WERI-Rb-1 (cell line): ENCODE data around the gene CTXN3.

Source experiments
- DNase-seq: peaks from one replicate; pipeline ENCODE4 v3.0.0-alpha.2; 2020
- H3K27ac ChIP-seq: fragments of 250-450 bp; sonication (Bioruptor Pico); 2 replicates; pipeline ENCODE4 v1.5.1; 2020; ENCODE audit warnings: mild to moderate bottlenecking, moderate library complexity
- H3K27me3 ChIP-seq: fragments of 250-450 bp; sonication (Bioruptor Pico); 2 replicates; pipeline ENCODE4 v1.5.1; 2021; ENCODE audit warnings: mild to moderate bottlenecking, low read depth, moderate library complexity; ENCODE audit not compliant: insufficient read depth, severe bottlenecking
- H3K36me3 ChIP-seq: fragments of 250-450 bp; sonication (Bioruptor Pico); 2 replicates; pipeline ENCODE4 v1.5.1; 2020; ENCODE audit warnings: mild to moderate bottlenecking, moderate library complexity
- H3K4me3 ChIP-seq: 2 replicates; pipeline ENCODE4 v1.5.1; 2011; ENCODE audit warnings: low read depth, mild to moderate bottlenecking, control low read depth, low read length
- H3K9me3 ChIP-seq: fragments of 250-450 bp; sonication (Bioruptor Pico); 2 replicates; pipeline ENCODE4 v1.5.1; 2021; ENCODE audit warnings: mild to moderate bottlenecking, moderate library complexity; ENCODE audit not compliant: severe bottlenecking
- TF ChIP-seq, protein P1 (sequence below): IDR thresholded peaks from 2 replicates; pipeline ENCODE4 v1.5.1; 2011; ENCODE audit warnings: low read depth, mild to moderate bottlenecking, control low read depth, inconsistent platforms, low read length

CTXN3 gene

DNA sequence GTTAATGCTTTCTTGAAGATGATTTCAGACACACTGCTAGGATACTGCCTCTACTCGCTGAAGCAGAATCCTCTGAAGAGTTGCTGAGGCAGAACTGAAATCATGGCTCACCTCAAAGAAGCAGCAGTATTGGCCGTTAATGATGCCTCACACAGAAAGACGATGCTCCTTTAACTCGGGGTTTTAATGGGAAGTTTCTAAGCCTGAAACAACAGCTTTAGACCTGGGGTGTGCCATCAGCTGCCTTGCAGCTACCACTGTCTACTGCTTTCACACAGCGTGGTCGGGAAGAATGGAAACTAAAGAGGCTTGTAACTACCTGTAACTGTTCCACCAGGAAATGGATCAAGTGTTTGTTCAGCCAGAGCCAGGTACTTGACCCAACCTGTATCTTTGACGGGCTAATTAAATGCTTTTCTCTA, at the start of gene CTXN3:
CTXN3 (plus strand) TSS at position 65 of the 422 bp plus-strand sequence. CDS start 8,440 bp downstream, outside the sequence.
- DNase-seq: no peak
- no peaks in the 10 kb centered on the region for H3K9me3 ChIP-seq
- H3K27ac ChIP-seq: no peak within 1 kb of the TSS
- TF ChIP-seq, protein P1, sequence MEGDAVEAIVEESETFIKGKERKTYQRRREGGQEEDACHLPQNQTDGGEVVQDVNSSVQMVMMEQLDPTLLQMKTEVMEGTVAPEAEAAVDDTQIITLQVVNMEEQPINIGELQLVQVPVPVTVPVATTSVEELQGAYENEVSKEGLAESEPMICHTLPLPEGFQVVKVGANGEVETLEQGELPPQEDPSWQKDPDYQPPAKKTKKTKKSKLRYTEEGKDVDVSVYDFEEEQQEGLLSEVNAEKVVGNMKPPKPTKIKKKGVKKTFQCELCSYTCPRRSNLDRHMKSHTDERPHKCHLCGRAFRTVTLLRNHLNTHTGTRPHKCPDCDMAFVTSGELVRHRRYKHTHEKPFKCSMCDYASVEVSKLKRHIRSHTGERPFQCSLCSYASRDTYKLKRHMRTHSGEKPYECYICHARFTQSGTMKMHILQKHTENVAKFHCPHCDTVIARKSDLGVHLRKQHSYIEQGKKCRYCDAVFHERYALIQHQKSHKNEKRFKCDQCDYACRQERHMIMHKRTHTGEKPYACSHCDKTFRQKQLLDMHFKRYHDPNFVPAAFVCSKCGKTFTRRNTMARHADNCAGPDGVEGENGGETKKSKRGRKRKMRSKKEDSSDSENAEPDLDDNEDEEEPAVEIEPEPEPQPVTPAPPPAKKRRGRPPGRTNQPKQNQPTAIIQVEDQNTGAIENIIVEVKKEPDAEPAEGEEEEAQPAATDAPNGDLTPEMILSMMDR: no peak
- H3K36me3 ChIP-seq: no peaks in the 10 kb centered on the region
- H3K27me3 ChIP-seq: no peaks in the 10 kb centered on the region
- no peak within 1 kb of the TSS for H3K4me3 ChIP-seq

- H3K27ac ChIP-seq: no peak overlapping the region
- TF ChIP-seq, protein P1: no peak
Observed at GRCh38 chr5:127599320-127599719, 49.6 kb upstream of the CTXN3 start.

DNA sequence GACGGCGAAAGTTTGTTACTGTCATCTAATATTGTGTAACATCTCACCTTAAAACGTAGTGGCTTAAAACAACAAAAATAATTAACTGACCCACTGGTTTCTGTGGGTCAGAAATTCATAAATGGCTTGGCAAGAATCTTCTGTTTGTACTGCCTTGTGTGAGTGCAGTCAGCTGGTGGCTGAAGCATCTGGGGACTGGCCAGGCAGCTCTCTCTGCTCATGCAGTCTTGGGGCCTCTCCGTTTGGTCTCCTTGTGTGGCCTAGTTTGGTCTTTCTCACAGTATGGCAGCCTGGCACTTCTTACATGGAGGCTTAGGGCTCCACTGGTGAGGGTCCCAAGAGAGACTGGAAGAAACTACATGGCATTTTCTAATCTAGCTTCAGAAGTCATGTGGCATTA, 49.0 kb upstream of the CTXN3 start:
- Histone ChIP-seq H3K27ac (no peak overlapping the region), H3K4me3 (no peak overlapping the region), H3K9me3 (no peaks in the 10 kb centered on the region), H3K36me3 (no peaks in the 10 kb centered on the region), H3K27me3 (no peaks in the 10 kb centered on the region)
- TF ChIP-seq, protein P1: no peak
- DNase-seq: no peak

More at GRCh38 chr5:127599320-127599719, 49.6 kb upstream of the CTXN3 start:
- DNase-seq: no peak
- H3K36me3 ChIP-seq: no peaks in the 10 kb centered on the region
- H3K27me3 ChIP-seq: no peaks in the 10 kb centered on the region
- no peaks in the 10 kb centered on the region for H3K9me3 ChIP-seq
- no peak overlapping the region for H3K4me3 ChIP-seq

- H3K27ac ChIP-seq: no peak overlapping the region
- H3K4me3 ChIP-seq: no peak overlapping the region
- no peaks in the 10 kb centered on the region for H3K36me3 ChIP-seq
- H3K9me3 ChIP-seq: no peaks in the 10 kb centered on the region
- TF ChIP-seq, protein P1: no peak
- H3K27me3 ChIP-seq: no peaks in the 10 kb centered on the region
- no peak for DNase-seq
Observed at GRCh38 chr5:127601111-127601510, 47.8 kb upstream of the CTXN3 start.

DNA sequence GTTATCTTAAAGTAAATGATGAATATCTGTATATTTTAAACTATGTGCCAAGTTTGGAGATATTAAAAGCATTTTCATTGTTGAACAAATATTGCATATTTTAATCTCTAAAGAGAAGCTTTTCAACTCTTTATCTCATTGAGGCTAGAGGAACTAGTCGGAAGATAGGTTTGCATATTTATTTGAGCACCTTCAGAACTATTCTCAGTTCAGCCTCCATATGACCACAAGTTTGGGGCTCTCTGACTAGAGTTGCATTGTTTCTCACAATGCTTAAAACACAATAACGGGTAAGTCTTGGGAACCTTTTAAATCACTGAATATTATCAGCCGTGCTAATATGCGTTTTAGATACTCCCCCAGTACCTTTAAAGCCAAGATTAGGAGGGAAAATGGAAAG, 47.3 kb upstream of the CTXN3 start:
- Histone ChIP-seq H3K27me3 (no peaks in the 10 kb centered on the region), H3K4me3 (no peak overlapping the region), H3K27ac (no peak overlapping the region), H3K9me3 (no peaks in the 10 kb centered on the region), H3K36me3 (no peaks in the 10 kb centered on the region)
- DNase-seq: no peak
- TF ChIP-seq, protein P1: no peak

DNA sequence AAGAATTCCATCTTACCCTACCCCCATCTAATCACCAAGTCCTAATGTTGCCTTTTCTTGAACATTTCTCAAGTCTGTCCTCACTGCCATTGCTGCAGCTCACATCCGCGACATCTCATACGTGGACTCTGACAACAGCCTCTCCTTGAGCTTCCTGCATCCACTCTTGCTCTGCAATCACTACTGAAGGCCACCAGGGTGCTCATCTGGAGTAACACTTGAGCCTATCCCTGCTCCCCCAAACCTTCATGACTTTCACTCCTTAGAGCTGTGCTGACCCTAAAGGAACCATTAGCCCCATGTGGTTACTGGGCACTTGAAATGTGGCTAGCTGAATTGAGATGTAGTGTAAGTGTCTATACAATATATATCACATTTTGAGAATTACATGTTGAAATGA, 46.4 kb upstream of the CTXN3 start:
- H3K27me3 ChIP-seq: no peaks in the 10 kb centered on the region

More for the DNA sequence above, 46.4 kb upstream of the CTXN3 start:
- Histone ChIP-seq H3K4me3 (no peak overlapping the region), H3K27ac (no peak overlapping the region), H3K36me3 (no peaks in the 10 kb centered on the region), H3K9me3 (no peaks in the 10 kb centered on the region)
- DNase-seq: no peak
- TF ChIP-seq, protein P1: no peak
